Fibroblast of lung (primary cell): ENCODE measurements around the gene RAPGEF4. TPM values are rescaled to one million over a fixed set of nuclear protein-coding genes. Genes with fewer than 3 reads are reported as not detected.
A peak's percentile ranks its signal among the peaks of the same experiment; 100 is the strongest.

Experiments used
- DNase-seq, 2 donors: peaks; one replicate each; pipeline versions ENCODE4 v3.0.0 to v3.0.0-alpha.2; 2010; ENCODE audit warnings: low read depth in 2 of 2
- H2AFZ ChIP-seq: 2 replicates; pipeline ENCODE4 v1.5.1; 2012; ENCODE audit warnings: low read length, control low read depth, inconsistent platforms
- H3K27ac ChIP-seq: 2 replicates; pipeline ENCODE4 v1.5.1; 2011; ENCODE audit warnings: low read length, control low read depth; ENCODE audit not compliant: insufficient read depth
- H3K27me3 ChIP-seq: 2 replicates; pipeline ENCODE4 v1.5.1; 2011; ENCODE audit warnings: mild to moderate bottlenecking, low read length; ENCODE audit not compliant: control insufficient read depth, insufficient read depth
- H3K36me3 ChIP-seq: 2 replicates; pipeline ENCODE4 v1.5.1; 2011; ENCODE audit warnings: low read length; ENCODE audit not compliant: control insufficient read depth, insufficient read depth
- H3K4me1 ChIP-seq: 2 replicates; pipeline ENCODE4 v1.5.1; 2011; ENCODE audit warnings: low read length; ENCODE audit not compliant: control insufficient read depth, insufficient read depth; ENCODE audit errors: extremely low read depth
- H3K4me2 ChIP-seq: 2 replicates; pipeline ENCODE4 v1.5.1; 2011; ENCODE audit warnings: low read length, control low read depth; ENCODE audit not compliant: insufficient read depth; ENCODE audit errors: extremely low read depth
- H3K4me3 ChIP-seq, 4 experiments: fragments of 200-600 bp in 1 of 4; sonication (generic) in 1 of 4; replicated peaks in 1 of 4; 2 replicates each; pipeline ENCODE4 v1.5.1; 2011 to 2016; ENCODE audit warnings: low read length in 4 of 4, low read depth in 3 of 4, mild to moderate bottlenecking in 3 of 4, control low read depth in 2 of 4, inconsistent platforms in 1 of 4, mixed read lengths in 1 of 4; ENCODE audit not compliant: insufficient read depth in 1 of 4; ENCODE audit errors: control extremely low read depth in 1 of 4
- H3K79me2 ChIP-seq: 2 replicates; pipeline ENCODE4 v1.5.1; 2012; ENCODE audit warnings: mild to moderate bottlenecking, low read length, inconsistent platforms; ENCODE audit not compliant: control insufficient read depth, insufficient read depth
- H3K9ac ChIP-seq: 2 replicates; pipeline ENCODE4 v1.5.1; 2011; ENCODE audit warnings: mild to moderate bottlenecking, low read length, control low read depth; ENCODE audit not compliant: insufficient read depth
- H3K9me3 ChIP-seq: 2 replicates; pipeline ENCODE4 v1.5.1; 2012; ENCODE audit warnings: low read depth, low read length; ENCODE audit not compliant: control insufficient read depth, insufficient read depth
- H4K20me1 ChIP-seq: 2 replicates; pipeline ENCODE4 v1.5.1; 2011; ENCODE audit warnings: low read length; ENCODE audit not compliant: control insufficient read depth, insufficient read depth; ENCODE audit errors: extremely low read depth
- CTCF ChIP-seq, 2 donors: IDR thresholded peaks in 1 of 2; conservative IDR thresholded peaks in 1 of 2; 1 replicate in 1 of 2; 2 replicates in 1 of 2; pipeline ENCODE4 v1.5.1; 2011 to 2012; ENCODE audit warnings: low read length in 2 of 2, control low read depth in 1 of 2, inconsistent platforms in 1 of 2, low read depth in 1 of 2, mild to moderate bottlenecking in 1 of 2
- EZH2 ChIP-seq: IDR thresholded peaks from 2 replicates; pipeline ENCODE4 v1.5.1; 2012; ENCODE audit warnings: low read length, control low read depth, mild to moderate bottlenecking; ENCODE audit errors: missing control alignments
- polyA plus RNA-seq, 2 donors: library from polyadenylated mRNA; depleted of rRNA in 1 of 2; stranded (reverse) in 1 of 2; unstranded in 1 of 2; fragments of >200 nt; gene quantifications; 2 replicates each; pipeline ENCODE4 v1.2.1, GENCODE V29; 2011 to 2012; ENCODE audit warnings: missing spikeins in 1 of 2
- total RNA-seq: library from RNA; depleted of rRNA; stranded (reverse); fragments of >200 nt; gene quantifications from 2 replicates; pipeline ENCODE4 v1.2.1, GENCODE V29; 2014

RAPGEF4 gene
- total and polyA plus RNA-seq, 2 donors (not counting 1 experiment from before 2014, with no cell fraction given): 0.51 to 3.0 TPM

DNA sequence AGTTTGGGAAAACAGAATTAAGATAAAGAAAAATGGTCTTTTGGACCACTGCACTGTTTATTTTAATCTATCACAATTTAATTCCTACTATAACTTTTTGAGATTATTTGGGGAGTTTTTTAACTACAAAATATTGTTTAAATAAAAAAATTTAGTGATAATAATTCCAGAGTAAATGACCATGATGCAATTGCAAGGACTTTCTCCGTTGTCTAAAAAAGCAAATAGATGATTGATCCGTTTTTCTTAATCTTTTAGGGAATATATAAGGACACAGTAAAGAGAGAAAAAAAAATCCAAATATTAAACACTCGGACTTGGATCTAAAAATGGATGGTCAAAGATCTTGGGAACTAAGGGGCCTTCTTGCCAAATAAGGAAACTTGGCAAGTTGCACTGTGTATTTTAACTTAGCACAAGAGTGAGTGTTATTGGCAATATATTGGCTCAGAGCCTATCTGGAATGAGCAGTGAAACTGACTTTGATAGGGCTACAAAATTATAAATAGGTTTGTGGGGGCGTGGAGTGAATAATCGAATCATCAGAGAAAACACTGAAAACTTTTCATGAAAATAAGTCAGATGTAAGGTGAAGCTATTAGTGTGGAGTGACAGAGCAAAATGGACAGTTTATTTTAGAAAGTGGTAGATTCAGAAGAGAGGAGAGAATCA lies 342.0 kb downstream of the RAPGEF4 start:
- H3K27ac ChIP-seq: peak overlapping the region; percentile 97
- H3K4me3 ChIP-seq: peak overlapping the region; percentile 76 to 85 (median 80)
- H3K4me2 ChIP-seq: peak overlapping the region; percentile 91
- H4K20me1 ChIP-seq: no peaks in the 10 kb centered on the region
- peaks cover 57% of the 10 kb centered on the region for H3K79me2 ChIP-seq
- H3K9me3 ChIP-seq: no peaks in the 10 kb centered on the region
- no peaks in the 10 kb centered on the region for H3K27me3 ChIP-seq
- H3K36me3 ChIP-seq: peaks cover 2% of the 10 kb centered on the region
- TF ChIP-seq EZH2 (no peak), CTCF (conservative IDR thresholded peaks at IDR 0.05 in 1 of 2, IDR thresholded peaks at IDR 0.05 in 1 of 2; ENCODE audit: low read depth in 1 of 2, low read length in 2 of 2) (no peak)
- peak; percentile 44 to 90 for DNase-seq
- peaks cover 20% of the 10 kb centered on the region for H3K4me1 ChIP-seq
- peak overlapping the region; percentile 51 for H3K9ac ChIP-seq
- H2AFZ ChIP-seq: no peak overlapping the region

DNA sequence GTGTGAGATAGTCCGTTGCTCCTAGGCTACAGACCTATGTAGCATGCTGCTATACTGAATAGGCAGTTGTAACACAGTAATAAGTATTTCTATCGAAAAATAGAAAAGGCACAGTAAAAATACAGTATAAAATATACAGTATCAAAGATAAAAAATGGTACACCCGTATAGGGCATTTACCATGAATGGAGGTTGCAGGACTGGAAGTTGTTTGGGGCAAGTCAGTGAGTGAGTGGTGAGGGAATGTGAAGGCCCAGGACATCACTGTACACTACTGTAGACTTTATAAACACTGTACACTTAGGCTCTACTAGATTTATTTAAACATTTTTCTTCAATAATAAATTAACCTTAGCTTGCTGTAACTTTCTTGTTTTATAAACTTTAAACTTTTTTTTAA lies 343.5 kb downstream of the RAPGEF4 start:
- no peak overlapping the region for H3K9ac ChIP-seq

More for the DNA sequence above, 343.5 kb downstream of the RAPGEF4 start:
- Histone ChIP-seq H2AFZ (no peak overlapping the region), H4K20me1 (no peaks in the 10 kb centered on the region), H3K79me2 (peaks cover 64% of the 10 kb centered on the region), H3K4me1 (peaks cover 20% of the 10 kb centered on the region), H3K9me3 (no peaks in the 10 kb centered on the region), H3K36me3 (peaks cover 2% of the 10 kb centered on the region), H3K27me3 (no peaks in the 10 kb centered on the region), H3K27ac (peak overlapping the region; percentile 79), H3K4me3 (peak overlapping the region in 1 of 4 experiments; percentile 15), H3K4me2 (peak overlapping the region; percentile 61)
- peak in 1 of 2 donors; percentile 53 for DNase-seq
- TF ChIP-seq CTCF (conservative IDR thresholded peaks at IDR 0.05 in 1 of 2, IDR thresholded peaks at IDR 0.05 in 1 of 2; ENCODE audit: low read depth in 1 of 2, low read length in 2 of 2) (no peak), EZH2 (no peak)
